ENCODE measurements around the gene SPIRE1. TPM values are rescaled to one million over a fixed set of nuclear protein-coding genes. Genes with fewer than 3 reads are reported as not detected.

SPIRE1 gene
- total and polyA plus RNA-seq, 4 donors: 0.29 to 5.7 (median 3.2) TPM

GRCh38 chr18:12401881-12402280 lies 256.0 kb downstream of the SPIRE1 start:
- no peak overlapping the region for H3K4me3 ChIP-seq (ENCODE audit: low read depth in 1 of 3, low read length in 3 of 3)
- no peak overlapping the region for H3K27ac ChIP-seq (ENCODE audit: low read depth in 1 of 2, low read length in 2 of 2)
- TF ChIP-seq SP1 (IDR thresholded peaks at IDR 0.05): no peak
- TF ChIP-seq GABPA (IDR thresholded peaks at IDR 0.05 in 1 of 2, conservative IDR thresholded peaks at IDR 0.05 in 1 of 2): no peak
- no peak for TF ChIP-seq ATF3 (IDR thresholded peaks at IDR 0.05)
- TF ChIP-seq HNF4G (IDR thresholded peaks at IDR 0.05): no peak
- TF ChIP-seq RXRA (IDR thresholded peaks at IDR 0.05): no peak
- no peak for TF ChIP-seq REST (IDR thresholded peaks at IDR 0.05)
- TF ChIP-seq RAD21 (IDR thresholded peaks at IDR 0.05): no peak
- TF ChIP-seq FOXA1 (IDR thresholded peaks at IDR 0.05): no peak
- TF ChIP-seq JUND (IDR thresholded peaks at IDR 0.05): no peak
- no peak for TF ChIP-seq CTCF (IDR thresholded peaks at IDR 0.05; ENCODE audit: low read depth, low read length, missing input control)
- no peak for TF ChIP-seq FOXA2 (IDR thresholded peaks at IDR 0.05)
- peaks cover 0 to 7% (median 3%) of the 10 kb centered on the region in 4 donors for H3K27me3 ChIP-seq (ENCODE audit: control insufficient read depth in 4 of 4, insufficient read depth in 4 of 4, low read length in 3 of 4)
- WGBS: 53% methylated on average over 9 of the region's 9 CpGs
- no peak overlapping the region for H3K9ac ChIP-seq (ENCODE audit: low read depth in 1 of 2, low read length in 2 of 2)
- H3K4me1 ChIP-seq (ENCODE audit: control insufficient read depth in 4 of 4, insufficient read depth in 4 of 4, low read length in 3 of 4): no peaks in the 10 kb centered on the region
- DNase-seq (ENCODE audit: low spot score): no peak
- no peaks in the 10 kb centered on the region for H3K36me3 ChIP-seq (ENCODE audit: control insufficient read depth in 4 of 4, insufficient read depth in 3 of 4, low read depth in 1 of 4, low read length in 3 of 4)
- H3K9me3 ChIP-seq (ENCODE audit: control insufficient read depth in 4 of 4, low read length in 3 of 4): no peaks in the 10 kb centered on the region

- Histone ChIP-seq H3K27ac (ENCODE audit: low read depth in 1 of 2, low read length in 2 of 2) (no peak overlapping the region), H3K27me3 (ENCODE audit: control insufficient read depth in 4 of 4, insufficient read depth in 4 of 4, low read length in 3 of 4) (no peaks in the 10 kb centered on the region), H3K9me3 (ENCODE audit: control insufficient read depth in 4 of 4, low read length in 3 of 4) (no peaks in the 10 kb centered on the region), H3K4me1 (ENCODE audit: control insufficient read depth in 4 of 4, insufficient read depth in 4 of 4, low read length in 3 of 4) (no peaks in the 10 kb centered on the region), H3K9ac (ENCODE audit: low read depth in 1 of 2, low read length in 2 of 2) (no peak overlapping the region), H3K36me3 (ENCODE audit: control insufficient read depth in 4 of 4, insufficient read depth in 3 of 4, low read depth in 1 of 4, low read length in 3 of 4) (no peaks in the 10 kb centered on the region), H3K4me3 (ENCODE audit: low read depth in 1 of 3, low read length in 3 of 3) (no peak overlapping the region)
- TF ChIP-seq JUND (IDR thresholded peaks at IDR 0.05): no peak
- no peak for TF ChIP-seq CTCF (IDR thresholded peaks at IDR 0.05; ENCODE audit: low read depth, low read length, missing input control)
- TF ChIP-seq GABPA (IDR thresholded peaks at IDR 0.05 in 1 of 2, conservative IDR thresholded peaks at IDR 0.05 in 1 of 2): no peak
- no peak for TF ChIP-seq EGR1 (IDR thresholded peaks at IDR 0.05; ENCODE audit: low read depth in 2 of 2)
- no peak for TF ChIP-seq HNF4A (conservative IDR thresholded peaks at IDR 0.05)
- TF ChIP-seq FOXA2 (IDR thresholded peaks at IDR 0.05): no peak
- no peak for TF ChIP-seq YY1 (IDR thresholded peaks at IDR 0.05)
- no peak for TF ChIP-seq REST (IDR thresholded peaks at IDR 0.05)
- TF ChIP-seq RXRA (IDR thresholded peaks at IDR 0.05): no peak
- no peak for TF ChIP-seq SP1 (IDR thresholded peaks at IDR 0.05)
- TF ChIP-seq FOXA1 (IDR thresholded peaks at IDR 0.05): no peak
- no peak for TF ChIP-seq RAD21 (IDR thresholded peaks at IDR 0.05)
- no peak for TF ChIP-seq ZBTB33 (IDR thresholded peaks at IDR 0.05)
- TF ChIP-seq HNF4G (IDR thresholded peaks at IDR 0.05): no peak
- WGBS: 97% methylated on average over 5 of the region's 5 CpGs
- no peak for DNase-seq (ENCODE audit: low spot score)
These were observed 258.7 kb downstream of the SPIRE1 start for GRCh38 chr18:12399231-12399630.
